SK-N-SH (cell line): Measurements from ENCODE around the gene EVPL.

Source experiments
- CTCF ChIP-seq: fragments of 200-600 bp; sonication (generic); IDR thresholded peaks from 2 replicates; pipeline ENCODE4 v1.6.1; 2017; ENCODE audit warnings: antibody characterized with exemption, mild to moderate bottlenecking, moderate library complexity
- EP300 ChIP-seq, 2 experiments: IDR thresholded peaks; 2 replicates each; pipeline versions ENCODE4 v1.4.0 to v1.6.1; 2012; ENCODE audit warnings: borderline replicate concordance in 1 of 2, low read depth in 1 of 2, low read length in 1 of 2
- FOSL2 ChIP-seq: IDR thresholded peaks from 2 replicates; pipeline ENCODE4 v1.4.0; 2012; ENCODE audit warnings: low read depth, mild to moderate bottlenecking, moderate library complexity, borderline replicate concordance
- GABPA ChIP-seq: IDR thresholded peaks from 2 replicates; pipeline ENCODE4 v1.4.0; 2012; ENCODE audit warnings: low read depth, mild to moderate bottlenecking
- MAX ChIP-seq: IDR thresholded peaks from 2 replicates; pipeline ENCODE4 v1.4.0; 2012; ENCODE audit warnings: low read depth
- MXI1 ChIP-seq: IDR thresholded peaks from 2 replicates; pipeline ENCODE4 v1.6.1; 2012; ENCODE audit warnings: mild to moderate bottlenecking, low read depth, low read length, improper control_type of control experiment
- PBX3 ChIP-seq: IDR thresholded peaks from 2 replicates; pipeline ENCODE4; 2012
- POLR2AphosphoS5 ChIP-seq: IDR thresholded peaks from 2 replicates; pipeline ENCODE4 v1.6.1; 2012; ENCODE audit warnings: low read depth, low read length
- RAD21 ChIP-seq: IDR thresholded peaks from 2 replicates; pipeline ENCODE4 v1.6.1; 2012; ENCODE audit warnings: mild to moderate bottlenecking, low read length
- RCOR1 ChIP-seq: fragments of 150-350 bp; IDR thresholded peaks from 2 replicates; pipeline ENCODE4 v1.6.1; 2017; ENCODE audit warnings: antibody characterized with exemption, low read length
- SIN3A ChIP-seq: IDR thresholded peaks from 2 replicates; pipeline ENCODE4 v1.6.1; 2012; ENCODE audit warnings: low read depth, mild to moderate bottlenecking, low read length, moderate library complexity, borderline replicate concordance
- TCF12 ChIP-seq: IDR thresholded peaks from 2 replicates; pipeline ENCODE4 v1.4.0; 2012
- ZBTB33 ChIP-seq: IDR thresholded peaks from 2 replicates; pipeline ENCODE4 v1.4.0; 2012; ENCODE audit warnings: low read depth, borderline replicate concordance

GRCh38 chr17:76050538-76051467, 23.7 kb upstream of the EVPL start:
- no peak for TF ChIP-seq ZBTB33
- no peak for TF ChIP-seq CTCF
- no peak for TF ChIP-seq RCOR1
- no peak for TF ChIP-seq GABPA
- TF ChIP-seq MAX = no peak
- no peak for TF ChIP-seq FOSL2
- no peak for TF ChIP-seq RAD21
- no peak for TF ChIP-seq TCF12
- TF ChIP-seq SIN3A = no peak
- no peak for TF ChIP-seq EP300 (IDR thresholded peaks at IDR 0.05; ENCODE audit: borderline replicate concordance in 1 of 2, low read depth in 1 of 2, low read length in 1 of 2)
- TF ChIP-seq POLR2AphosphoS5 = no peak
- TF ChIP-seq MXI1 = no peak
- no peak for TF ChIP-seq PBX3
